Endothelial cell (in vitro differentiated cells): ENCODE measurements around the gene MSRB3. TPM values are rescaled to one million over a fixed set of nuclear protein-coding genes. Genes with fewer than 3 reads are reported as not detected.

Source experiments
- DNase-seq: peaks from one replicate; pipeline ENCODE4 v3.0.0; 2021; ENCODE audit warnings: low spot score
- H3K27ac Mint-ChIP-seq: one replicate; pipeline ENCODE4 v1.8.0; 2021; ENCODE audit warnings: mixed read lengths, inconsistent platforms; ENCODE audit not compliant: unreplicated experiment
- H3K27me3 Mint-ChIP-seq: one replicate; pipeline ENCODE4 v1.8.0; 2021; ENCODE audit warnings: mild to moderate bottlenecking, moderate library complexity, mixed read lengths, inconsistent platforms; ENCODE audit not compliant: unreplicated experiment
- H3K36me3 Mint-ChIP-seq: one replicate; pipeline ENCODE4 v1.8.0; 2021; ENCODE audit warnings: mild to moderate bottlenecking, low read depth, mixed read lengths, inconsistent platforms; ENCODE audit not compliant: unreplicated experiment
- H3K4me1 Mint-ChIP-seq: one replicate; pipeline ENCODE4 v1.8.0; 2021; ENCODE audit warnings: mild to moderate bottlenecking, mixed read lengths, inconsistent platforms; ENCODE audit not compliant: unreplicated experiment
- H3K4me3 Mint-ChIP-seq: one replicate; pipeline ENCODE4 v1.8.0; 2021; ENCODE audit warnings: mild to moderate bottlenecking, mixed read lengths, inconsistent platforms; ENCODE audit not compliant: unreplicated experiment
- H3K9me3 Mint-ChIP-seq: one replicate; pipeline ENCODE4 v1.8.0; 2021; ENCODE audit warnings: mixed read lengths, inconsistent platforms; ENCODE audit not compliant: unreplicated experiment
- total RNA-seq: library from RNA; stranded (reverse); fragmentation: NEBNext Ultra II Directional; extraction: Animal tissue kit (Norgen Biotek cat#: 25700); gene quantifications from one replicate; pipeline ENCODE4 v1.2.1, GENCODE V29; 2021; ENCODE audit not compliant: unreplicated experiment
- TF ChIP-seq, protein P1 (sequence below): fragments of 200-600 bp; sonication (generic); IDR thresholded peaks from one replicate; pipeline ENCODE4 v1.5.0; 2021; ENCODE audit warnings: antibody characterized with exemption; ENCODE audit not compliant: unreplicated experiment

The MSRB3 gene
- total RNA-seq, 1 donor from 2014 or later: 19.9 TPM

GRCh38 chr12:65490250-65490649 lies 211.8 kb downstream of the MSRB3 start:
- Mint-ChIP-seq H3K27ac (no peak overlapping the region), H3K4me1 (peaks cover 14% of the 10 kb centered on the region), H3K27me3 (no peaks in the 10 kb centered on the region), H3K4me3 (no peak overlapping the region), H3K9me3 (peaks cover 3% of the 10 kb centered on the region), H3K36me3 (no peaks in the 10 kb centered on the region)
- no peak for DNase-seq
- TF ChIP-seq, protein P1, sequence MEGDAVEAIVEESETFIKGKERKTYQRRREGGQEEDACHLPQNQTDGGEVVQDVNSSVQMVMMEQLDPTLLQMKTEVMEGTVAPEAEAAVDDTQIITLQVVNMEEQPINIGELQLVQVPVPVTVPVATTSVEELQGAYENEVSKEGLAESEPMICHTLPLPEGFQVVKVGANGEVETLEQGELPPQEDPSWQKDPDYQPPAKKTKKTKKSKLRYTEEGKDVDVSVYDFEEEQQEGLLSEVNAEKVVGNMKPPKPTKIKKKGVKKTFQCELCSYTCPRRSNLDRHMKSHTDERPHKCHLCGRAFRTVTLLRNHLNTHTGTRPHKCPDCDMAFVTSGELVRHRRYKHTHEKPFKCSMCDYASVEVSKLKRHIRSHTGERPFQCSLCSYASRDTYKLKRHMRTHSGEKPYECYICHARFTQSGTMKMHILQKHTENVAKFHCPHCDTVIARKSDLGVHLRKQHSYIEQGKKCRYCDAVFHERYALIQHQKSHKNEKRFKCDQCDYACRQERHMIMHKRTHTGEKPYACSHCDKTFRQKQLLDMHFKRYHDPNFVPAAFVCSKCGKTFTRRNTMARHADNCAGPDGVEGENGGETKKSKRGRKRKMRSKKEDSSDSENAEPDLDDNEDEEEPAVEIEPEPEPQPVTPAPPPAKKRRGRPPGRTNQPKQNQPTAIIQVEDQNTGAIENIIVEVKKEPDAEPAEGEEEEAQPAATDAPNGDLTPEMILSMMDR: no peak

DNA sequence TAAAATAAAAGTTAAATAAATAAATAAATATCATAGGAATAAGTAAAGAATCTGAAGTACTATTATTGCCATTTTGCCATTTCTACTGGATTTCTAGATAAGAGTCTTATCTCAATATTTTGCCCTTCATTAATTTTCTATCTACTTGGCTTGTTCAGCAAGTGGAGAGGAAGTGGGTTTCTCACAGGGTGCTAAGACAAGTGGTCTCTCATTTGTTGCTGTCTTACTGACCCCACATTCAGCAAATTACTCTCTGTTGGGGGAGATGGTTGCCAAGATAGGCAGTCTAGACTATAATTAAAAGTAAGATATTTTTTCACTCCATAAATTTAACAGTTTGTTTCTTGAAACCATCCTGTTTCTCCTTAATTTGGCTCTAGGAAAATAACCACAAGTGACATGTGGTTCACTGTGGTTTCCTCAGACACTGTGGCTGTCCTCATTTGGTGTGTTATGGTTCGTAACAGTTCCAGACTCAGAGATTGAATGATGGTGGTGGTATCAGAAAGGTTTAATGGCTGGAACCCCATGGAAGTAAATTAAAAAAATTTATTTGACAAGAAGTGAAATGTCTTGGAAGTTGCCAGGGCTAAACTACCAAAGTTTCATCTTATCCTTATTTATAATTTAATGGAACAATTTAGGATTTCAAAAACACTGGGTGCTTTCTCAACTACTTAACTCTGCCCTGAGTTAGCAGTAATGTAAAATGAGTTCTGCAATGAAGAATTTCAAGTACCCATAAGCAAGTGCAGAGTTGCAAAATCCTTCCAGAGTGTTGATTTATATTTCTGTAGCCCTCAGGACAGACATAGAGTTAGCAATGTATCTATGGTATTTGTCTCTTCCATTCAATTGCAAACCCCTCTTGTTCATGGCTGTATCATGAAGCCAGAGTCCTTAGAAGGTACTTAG lies 214.8 kb downstream of the MSRB3 start:
- no peak overlapping the region for H3K27ac Mint-ChIP-seq
- peaks cover 2% of the 10 kb centered on the region for H3K27me3 Mint-ChIP-seq
- DNase-seq: no peak
- H3K4me1 Mint-ChIP-seq: peaks cover 22% of the 10 kb centered on the region
- TF ChIP-seq, protein P1: no peak
- no peak overlapping the region for H3K4me3 Mint-ChIP-seq
- no peaks in the 10 kb centered on the region for H3K36me3 Mint-ChIP-seq
- no peaks in the 10 kb centered on the region for H3K9me3 Mint-ChIP-seq

DNA sequence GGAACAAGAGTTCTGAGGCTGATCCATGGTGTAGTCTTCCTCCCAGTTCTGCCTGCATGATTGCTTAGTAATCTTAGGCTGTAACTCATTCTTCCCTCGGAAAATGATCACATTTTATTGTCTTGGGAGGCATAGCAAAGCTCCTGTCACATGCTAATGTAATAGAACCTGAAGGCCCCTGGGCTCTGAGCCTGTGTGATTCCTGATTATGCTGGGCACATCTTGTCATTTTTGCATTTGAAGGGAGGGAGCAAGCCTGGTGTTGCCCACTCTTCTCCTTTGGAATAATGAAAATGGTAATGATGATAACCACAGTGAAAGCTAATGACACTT lies 215.4 kb downstream of the MSRB3 start:
- Mint-ChIP-seq H3K27me3 (peaks cover 2% of the 10 kb centered on the region), H3K9me3 (no peaks in the 10 kb centered on the region), H3K4me3 (no peak overlapping the region), H3K36me3 (no peaks in the 10 kb centered on the region), H3K4me1 (peaks cover 22% of the 10 kb centered on the region), H3K27ac (no peak overlapping the region)
- DNase-seq: no peak
- TF ChIP-seq, protein P1: no peak

GRCh38 chr12:65494537-65494936 lies 216.1 kb downstream of the MSRB3 start:
- no peaks in the 10 kb centered on the region for H3K9me3 Mint-ChIP-seq
- no peaks in the 10 kb centered on the region for H3K36me3 Mint-ChIP-seq
- no peak overlapping the region for H3K4me3 Mint-ChIP-seq
- no peak for DNase-seq
- TF ChIP-seq, protein P1: no peak
- peaks cover 2% of the 10 kb centered on the region for H3K27me3 Mint-ChIP-seq
- no peak overlapping the region for H3K27ac Mint-ChIP-seq
- peaks cover 22% of the 10 kb centered on the region for H3K4me1 Mint-ChIP-seq

GRCh38 chr12:65495233-65495632 lies 216.8 kb downstream of the MSRB3 start:
- TF ChIP-seq, protein P1: no peak
- Mint-ChIP-seq H3K27ac (no peak overlapping the region), H3K36me3 (no peaks in the 10 kb centered on the region), H3K9me3 (no peaks in the 10 kb centered on the region), H3K27me3 (peaks cover 2% of the 10 kb centered on the region), H3K4me3 (no peak overlapping the region), H3K4me1 (peaks cover 22% of the 10 kb centered on the region)
- no peak for DNase-seq
